Effector memory CD4-positive, alpha-beta T cell (primary cell): ENCODE measurements around the gene TSPAN9.

ENCODE experiments used
- DNase-seq, 3 donors: peaks; one replicate each; pipeline ENCODE4 v3.0.0-alpha.2; 2020
- H3K27ac ChIP-seq: 2 replicates; pipeline ENCODE4 v1.7.0; 2013; ENCODE audit warnings: mild to moderate bottlenecking, low read length, moderate library complexity; ENCODE audit not compliant: insufficient read depth, poor library complexity, severe bottlenecking
- H3K27me3 ChIP-seq: replicated peaks from 2 replicates; pipeline ENCODE4 v1.7.0; 2013; ENCODE audit warnings: mild to moderate bottlenecking, low read length; ENCODE audit not compliant: insufficient read depth, control insufficient read depth, poor library complexity, severe bottlenecking
- H3K36me3 ChIP-seq: 2 replicates; pipeline ENCODE4 v1.7.0; 2013; ENCODE audit warnings: mild to moderate bottlenecking, low read length, moderate library complexity; ENCODE audit not compliant: control insufficient read depth, insufficient read depth
- H3K4me1 ChIP-seq: 2 replicates; pipeline ENCODE4 v1.7.0; 2013; ENCODE audit warnings: low read length, mild to moderate bottlenecking; ENCODE audit not compliant: control insufficient read depth, insufficient read depth, poor library complexity, severe bottlenecking
- H3K4me3 ChIP-seq: 2 replicates; pipeline ENCODE4 v1.7.0; 2013; ENCODE audit warnings: low read length, low read depth, mild to moderate bottlenecking; ENCODE audit not compliant: insufficient read depth, poor library complexity, severe bottlenecking
- H3K9me3 ChIP-seq: 2 replicates; pipeline ENCODE4 v1.7.0; 2013; ENCODE audit warnings: mild to moderate bottlenecking, low read length, moderate library complexity; ENCODE audit not compliant: control insufficient read depth

Gene TSPAN9

GRCh38 chr12:3215410-3215975 lies 138.3 kb downstream of the TSPAN9 start:
- DNase-seq: no peak
- H3K9me3 ChIP-seq: no peaks in the 10 kb centered on the region
- H3K27ac ChIP-seq: no peak overlapping the region
- no peaks in the 10 kb centered on the region for H3K4me1 ChIP-seq
- no peaks in the 10 kb centered on the region for H3K27me3 ChIP-seq
- no peaks in the 10 kb centered on the region for H3K36me3 ChIP-seq
- H3K4me3 ChIP-seq: no peak overlapping the region

- no peak for DNase-seq
- H3K27me3 ChIP-seq: no peaks in the 10 kb centered on the region
- H3K4me3 ChIP-seq: no peak overlapping the region
- H3K9me3 ChIP-seq: no peaks in the 10 kb centered on the region
- H3K27ac ChIP-seq: no peak overlapping the region
- H3K4me1 ChIP-seq: no peaks in the 10 kb centered on the region
- H3K36me3 ChIP-seq: no peaks in the 10 kb centered on the region
Observed at GRCh38 chr12:3216097-3216496, 138.9 kb downstream of the TSPAN9 start.

GRCh38 chr12:3216726-3217682 lies 139.8 kb downstream of the TSPAN9 start:
- Histone ChIP-seq H3K4me3 (no peak overlapping the region), H3K4me1 (no peaks in the 10 kb centered on the region), H3K36me3 (no peaks in the 10 kb centered on the region), H3K27me3 (no peaks in the 10 kb centered on the region), H3K9me3 (no peaks in the 10 kb centered on the region), H3K27ac (no peak overlapping the region)
- DNase-seq: no peak

DNA sequence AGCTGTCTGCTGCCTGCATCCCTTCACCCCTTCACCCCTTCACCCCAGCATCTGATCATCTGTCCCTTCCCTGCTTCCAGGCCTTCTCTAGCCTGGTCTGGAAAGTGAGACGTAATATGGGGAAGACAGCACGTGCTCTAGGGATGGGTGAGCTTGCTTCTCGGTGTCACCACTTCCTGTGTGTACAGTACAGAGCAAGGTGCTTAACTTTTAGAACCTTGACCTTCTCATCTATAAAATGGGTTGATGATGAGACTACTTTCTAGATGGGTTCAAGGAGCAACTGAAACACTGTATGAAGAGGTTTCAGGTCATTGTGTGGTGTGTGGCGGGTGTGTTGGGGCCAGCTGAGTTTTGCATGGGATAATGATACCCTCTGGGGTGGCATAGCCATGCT lies 140.5 kb downstream of the TSPAN9 start:
- Histone ChIP-seq H3K36me3 (no peaks in the 10 kb centered on the region), H3K4me3 (no peak overlapping the region), H3K27me3 (no peaks in the 10 kb centered on the region), H3K9me3 (no peaks in the 10 kb centered on the region), H3K4me1 (no peaks in the 10 kb centered on the region), H3K27ac (no peak overlapping the region)
- DNase-seq: no peak

DNA sequence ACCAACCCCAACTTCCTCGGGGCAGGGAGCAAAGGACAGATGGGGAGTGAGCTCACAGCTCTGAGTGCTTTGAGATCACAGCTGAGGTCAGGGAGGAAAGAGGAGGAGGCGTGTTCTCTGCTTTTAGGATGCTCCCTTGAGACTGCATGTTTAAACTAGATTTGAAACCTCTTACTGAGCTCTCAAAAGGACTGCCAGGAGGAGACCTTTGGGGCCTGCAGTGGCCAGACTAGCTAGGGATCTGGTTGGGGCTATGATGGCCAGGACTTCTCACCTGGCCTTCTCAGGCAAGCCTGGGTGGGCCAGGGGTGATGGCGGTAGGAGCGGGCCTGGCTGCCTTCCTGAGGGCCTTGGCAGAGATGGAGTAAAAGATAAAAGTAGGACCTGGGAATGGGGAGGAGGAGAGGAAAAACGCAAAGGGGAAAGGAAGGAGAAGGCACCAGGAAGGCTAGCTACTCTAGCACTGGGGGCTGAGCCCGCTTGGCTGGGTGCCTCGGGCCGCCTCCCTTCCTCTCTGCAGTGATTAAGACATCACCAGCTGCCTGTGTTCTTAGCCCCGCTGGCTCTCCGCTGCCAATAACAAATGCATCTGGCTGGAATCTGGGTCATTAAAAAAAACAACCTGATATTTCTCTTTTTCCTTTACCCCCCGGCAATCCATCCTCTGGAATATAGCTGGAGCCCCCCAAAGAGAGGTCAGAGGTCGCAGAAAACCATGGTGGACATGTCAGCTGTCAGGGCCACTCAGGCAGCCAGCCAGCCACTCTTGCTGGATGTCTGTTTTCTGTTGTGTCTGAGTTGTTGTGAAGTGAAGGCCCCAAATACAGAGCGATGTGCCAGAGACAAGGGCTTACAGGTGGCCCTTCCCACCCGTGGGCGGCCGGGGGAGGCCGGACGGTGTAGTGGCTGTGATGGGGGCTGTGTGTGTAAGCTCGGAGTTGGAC lies 141.3 kb downstream of the TSPAN9 start:
- Histone ChIP-seq H3K36me3 (no peaks in the 10 kb centered on the region), H3K4me3 (no peak overlapping the region), H3K27ac (no peak overlapping the region), H3K27me3 (no peaks in the 10 kb centered on the region), H3K9me3 (no peaks in the 10 kb centered on the region), H3K4me1 (no peaks in the 10 kb centered on the region)
- no peak for DNase-seq

GRCh38 chr12:3219233-3219632 lies 142.1 kb downstream of the TSPAN9 start:
- H3K36me3 ChIP-seq: no peaks in the 10 kb centered on the region
- no peak for DNase-seq
- H3K27ac ChIP-seq: no peak overlapping the region

GRCh38 chr12:3220382-3221321 lies 143.5 kb downstream of the TSPAN9 start:
- no peak overlapping the region for H3K4me3 ChIP-seq
- DNase-seq: no peak
- no peaks in the 10 kb centered on the region for H3K36me3 ChIP-seq
- no peaks in the 10 kb centered on the region for H3K27me3 ChIP-seq
- no peaks in the 10 kb centered on the region for H3K9me3 ChIP-seq
- H3K27ac ChIP-seq: no peak overlapping the region
- H3K4me1 ChIP-seq: no peaks in the 10 kb centered on the region

More at GRCh38 chr12:3219233-3219632, 142.1 kb downstream of the TSPAN9 start:
- Histone ChIP-seq H3K4me1 (no peaks in the 10 kb centered on the region), H3K9me3 (no peaks in the 10 kb centered on the region), H3K27me3 (no peaks in the 10 kb centered on the region), H3K4me3 (no peak overlapping the region)

DNA sequence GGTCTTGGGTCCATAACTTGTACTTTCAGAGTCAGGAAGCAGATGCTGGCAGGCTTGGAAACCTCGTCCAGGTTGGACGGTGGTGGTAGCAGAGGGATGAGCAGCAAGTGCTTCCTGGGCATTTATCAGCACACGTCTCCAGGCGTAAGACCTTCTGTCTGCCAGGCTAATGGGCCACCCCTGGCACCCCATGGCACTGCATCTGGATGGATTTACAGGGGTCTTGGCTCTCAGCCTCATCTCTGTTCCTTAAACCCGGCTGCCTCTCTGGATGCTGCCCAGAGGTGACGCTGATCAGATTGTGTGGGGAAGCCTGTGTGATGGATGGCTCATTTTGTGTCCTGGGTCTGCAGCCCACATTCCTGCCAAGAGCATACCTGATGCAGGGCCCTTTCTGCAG lies 145.1 kb downstream of the TSPAN9 start:
- no peak overlapping the region for H3K27ac ChIP-seq
- no peaks in the 10 kb centered on the region for H3K36me3 ChIP-seq
- no peaks in the 10 kb centered on the region for H3K27me3 ChIP-seq
- no peaks in the 10 kb centered on the region for H3K9me3 ChIP-seq
- no peak for DNase-seq
- H3K4me3 ChIP-seq: no peak overlapping the region
- no peaks in the 10 kb centered on the region for H3K4me1 ChIP-seq

DNA sequence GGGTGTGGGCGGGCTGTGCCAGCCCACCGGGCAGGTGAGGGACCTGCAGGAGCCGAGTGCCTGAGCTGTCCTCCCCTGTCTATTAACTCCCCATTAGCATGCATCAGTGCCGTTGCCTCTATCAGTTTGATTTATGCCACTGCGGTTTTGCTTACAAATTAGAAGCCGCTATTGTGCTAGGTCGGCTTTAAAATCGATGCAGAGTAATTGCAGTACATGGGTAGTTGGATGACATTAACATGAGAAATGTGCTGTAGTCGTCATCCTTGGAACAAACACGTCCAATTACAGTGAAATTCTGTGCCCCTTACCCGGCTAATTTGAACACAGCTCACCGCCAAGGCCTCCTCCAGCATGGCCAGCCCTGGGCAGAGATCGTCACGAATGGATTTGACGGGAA lies 145.8 kb downstream of the TSPAN9 start:
- no peak for DNase-seq
- H3K4me1 ChIP-seq: no peaks in the 10 kb centered on the region
- H3K36me3 ChIP-seq: no peaks in the 10 kb centered on the region
- no peaks in the 10 kb centered on the region for H3K9me3 ChIP-seq
- no peak overlapping the region for H3K27ac ChIP-seq
- no peak overlapping the region for H3K4me3 ChIP-seq
- no peaks in the 10 kb centered on the region for H3K27me3 ChIP-seq
